Ovary (tissue), 3 donors: Measurements from ENCODE around the gene RNF40.

ENCODE experiments used
- EP300 ChIP-seq: sonication (generic); formaldehyde crosslinking; IDR thresholded peaks from one replicate; pipeline ENCODE4 v1.6.1; 2017; ENCODE audit warnings: antibody characterized with exemption
- POLR2A ChIP-seq: fragments of 450-650 bp; IDR thresholded peaks from one replicate; pipeline ENCODE4 v1.6.1; 2017; ENCODE audit warnings: antibody characterized with exemption, mild to moderate bottlenecking, moderate library complexity
- TF ChIP-seq, protein P1 (sequence below), 3 donors: fragments of 450-650 bp in 2 of 3; fragments of 200-600 bp in 1 of 3; IDR thresholded peaks; one replicate each; pipeline versions ENCODE4 v1.5.1 to v1.8.0; 2016 to 2022; ENCODE audit warnings: antibody characterized with exemption in 3 of 3, mild to moderate bottlenecking in 1 of 3
- donor health status: DM: no; HTN: no; CAD: no.

DNA sequence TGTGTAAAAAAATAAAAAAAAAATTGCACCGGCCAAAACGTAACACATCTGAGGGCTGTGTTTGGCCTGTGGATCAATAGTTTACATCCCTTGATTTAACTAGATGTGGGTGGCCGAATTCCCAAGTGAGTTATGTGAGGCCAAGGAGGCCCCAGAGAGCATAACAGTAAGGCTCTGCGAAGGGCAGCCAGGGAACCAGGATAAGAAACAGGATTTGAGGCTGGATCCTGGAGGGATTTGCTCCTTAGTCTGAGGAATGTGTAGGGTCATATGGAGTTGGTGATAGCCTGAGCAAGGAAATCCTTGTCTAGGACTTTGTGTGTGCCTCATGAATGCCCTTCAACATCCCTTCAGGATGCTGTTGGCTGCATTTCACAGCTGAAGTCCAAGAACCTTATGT is 11.9 kb upstream of the RNF40 start:
- TF ChIP-seq, protein P1, sequence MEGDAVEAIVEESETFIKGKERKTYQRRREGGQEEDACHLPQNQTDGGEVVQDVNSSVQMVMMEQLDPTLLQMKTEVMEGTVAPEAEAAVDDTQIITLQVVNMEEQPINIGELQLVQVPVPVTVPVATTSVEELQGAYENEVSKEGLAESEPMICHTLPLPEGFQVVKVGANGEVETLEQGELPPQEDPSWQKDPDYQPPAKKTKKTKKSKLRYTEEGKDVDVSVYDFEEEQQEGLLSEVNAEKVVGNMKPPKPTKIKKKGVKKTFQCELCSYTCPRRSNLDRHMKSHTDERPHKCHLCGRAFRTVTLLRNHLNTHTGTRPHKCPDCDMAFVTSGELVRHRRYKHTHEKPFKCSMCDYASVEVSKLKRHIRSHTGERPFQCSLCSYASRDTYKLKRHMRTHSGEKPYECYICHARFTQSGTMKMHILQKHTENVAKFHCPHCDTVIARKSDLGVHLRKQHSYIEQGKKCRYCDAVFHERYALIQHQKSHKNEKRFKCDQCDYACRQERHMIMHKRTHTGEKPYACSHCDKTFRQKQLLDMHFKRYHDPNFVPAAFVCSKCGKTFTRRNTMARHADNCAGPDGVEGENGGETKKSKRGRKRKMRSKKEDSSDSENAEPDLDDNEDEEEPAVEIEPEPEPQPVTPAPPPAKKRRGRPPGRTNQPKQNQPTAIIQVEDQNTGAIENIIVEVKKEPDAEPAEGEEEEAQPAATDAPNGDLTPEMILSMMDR (IDR thresholded peaks at IDR 0.05), result no peak
- TF ChIP-seq POLR2A (no peak), EP300 (no peak)
